GM23248 (cell line): Measurements from ENCODE around the gene JAML. TPM values are rescaled to one million over a fixed set of nuclear protein-coding genes. Genes with fewer than 3 reads are reported as not detected.

Source experiments
- DNase-seq: peaks from one replicate; pipeline ENCODE4 v3.0.0-alpha.2; 2015
- H2AFZ ChIP-seq: fragments of 200-600 bp; sonication (generic); 2 replicates; pipeline ENCODE4 v1.6.1; 2016; ENCODE audit warnings: antibody characterized with exemption
- H3F3A ChIP-seq: fragments of 200-600 bp; sonication (generic); 2 replicates; pipeline ENCODE4 v1.6.1; 2016; ENCODE audit warnings: mild to moderate bottlenecking, antibody characterized with exemption, mixed run types; ENCODE audit not compliant: insufficient read depth
- H3K27ac ChIP-seq: fragments of 200-600 bp; sonication (generic); 2 replicates; pipeline ENCODE4 v1.5.1; 2016; ENCODE audit warnings: mild to moderate bottlenecking
- H3K27me3 ChIP-seq: fragments of 200-600 bp; sonication (generic); replicated peaks from 2 replicates; pipeline ENCODE4 v1.6.1; 2016; ENCODE audit warnings: mild to moderate bottlenecking; ENCODE audit not compliant: insufficient read depth
- H3K36me3 ChIP-seq: fragments of 200-600 bp; sonication (generic); 2 replicates; pipeline ENCODE4 v1.6.1; 2016; ENCODE audit warnings: low read depth, mild to moderate bottlenecking
- H3K4me1 ChIP-seq: fragments of 200-600 bp; sonication (generic); 2 replicates; pipeline ENCODE4 v1.6.1; 2016; ENCODE audit warnings: mild to moderate bottlenecking; ENCODE audit not compliant: insufficient read depth
- H3K4me2 ChIP-seq: fragments of 200-600 bp; sonication (generic); one replicate; pipeline ENCODE4 v1.6.1; 2016; ENCODE audit warnings: mild to moderate bottlenecking; ENCODE audit not compliant: unreplicated experiment
- H3K4me3 ChIP-seq: fragments of 200-600 bp; sonication (generic); 2 replicates; pipeline ENCODE4 v1.5.1; 2016; ENCODE audit warnings: mild to moderate bottlenecking
- H3K79me2 ChIP-seq: fragments of 200-600 bp; sonication (generic); 2 replicates; pipeline ENCODE4 v1.6.1; 2016; ENCODE audit warnings: mild to moderate bottlenecking; ENCODE audit not compliant: insufficient read depth
- H3K9ac ChIP-seq: fragments of 200-600 bp; sonication (generic); 2 replicates; pipeline ENCODE4 v1.6.1; 2016; ENCODE audit warnings: mild to moderate bottlenecking
- H3K9me2 ChIP-seq: fragments of 200-600 bp; sonication (generic); 2 replicates; pipeline ENCODE4 v1.6.1; 2016; ENCODE audit warnings: mixed run types, mild to moderate bottlenecking, moderate library complexity; ENCODE audit not compliant: insufficient read depth
- H3K9me3 ChIP-seq: fragments of 200-600 bp; sonication (generic); one replicate; pipeline ENCODE4 v1.6.1; 2017; ENCODE audit warnings: low read depth
- H4K20me1 ChIP-seq: fragments of 200-600 bp; sonication (generic); 2 replicates; pipeline ENCODE4 v1.6.0; 2016; ENCODE audit not compliant: insufficient read depth
- EZH2 ChIP-seq: fragments of 200-600 bp; sonication (generic); IDR thresholded peaks from 2 replicates; pipeline ENCODE4 v1.6.1; 2018; ENCODE audit warnings: antibody characterized with exemption, mild to moderate bottlenecking; ENCODE audit not compliant: insufficient read depth, poor library complexity, severe bottlenecking
- EZH2phosphoT487 ChIP-seq: fragments of 200-600 bp; sonication (generic); IDR thresholded peaks from 2 replicates; pipeline ENCODE4 v1.6.1; 2018; ENCODE audit warnings: antibody characterized with exemption, moderate library complexity, mild to moderate bottlenecking, low read depth; ENCODE audit not compliant: insufficient read depth
- WGBS, 2 experiments: methylation state at CpG; one replicate each; pipeline ENCODE4 v1.1.6; 2015 to 2017; ENCODE audit warnings: low lambda C conversion rate in 2 of 2, low coverage in 1 of 2; ENCODE audit errors: missing lambda C conversion rate in 2 of 2; 5-methylcytosine and 5-hydroxymethylcytosine counted together
- in situ Hi-C: fragments of 300-500 bp; cut with MboI; formaldehyde crosslinking; loops from 2 replicates; pipeline ENCODE4 v1.15.0; 2020
- polyA plus RNA-seq: library from polyadenylated mRNA; unstranded; fragments of >200 nt; fragmentation: Nextera tagmentation; extraction: Ambion mirVana; gene quantifications from 2 replicates; pipeline ENCODE4 v1.2.1, GENCODE V29; 2016
- total RNA-seq: library from RNA; depleted of rRNA; stranded (reverse); fragments of >200 nt; shearing (Covaris generic); gene quantifications from 2 replicates; pipeline ENCODE4 v1.2.3, GENCODE V29; 2014

Gene JAML
- total and polyA plus RNA-seq, 2 experiments from 2014 or later: not detected

DNA sequence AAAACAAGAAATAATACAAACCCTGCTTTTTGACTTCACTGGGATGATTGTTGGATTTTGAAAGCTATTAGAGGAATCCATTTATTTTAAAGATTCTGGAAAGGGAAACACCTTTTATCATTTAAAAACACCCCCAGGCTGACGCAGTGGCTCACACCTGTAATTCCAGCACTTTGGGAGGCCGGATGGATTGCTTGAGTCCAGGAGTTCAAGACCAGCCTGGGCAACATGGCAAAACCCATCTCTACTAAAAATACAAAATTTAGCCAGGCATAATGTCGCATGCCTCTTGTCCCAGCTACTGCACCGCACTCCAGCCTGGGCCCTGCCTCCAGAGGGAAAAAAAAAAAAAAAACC lies 48.1 kb downstream of the JAML start:
- Histone ChIP-seq H2AFZ (no peak overlapping the region), H3K4me3 (no peak overlapping the region), H3K4me1 (no peaks in the 10 kb centered on the region), H3K79me2 (no peaks in the 10 kb centered on the region), H3K9ac (no peak overlapping the region), H3K27me3 (peaks cover 29% of the 10 kb centered on the region), H3K9me2 (no peaks in the 10 kb centered on the region), H3K36me3 (no peaks in the 10 kb centered on the region), H3F3A (no peaks in the 10 kb centered on the region), H3K4me2 (no peak overlapping the region), H3K9me3 (no peaks in the 10 kb centered on the region), H3K27ac (no peak overlapping the region), H4K20me1 (no peaks in the 10 kb centered on the region)
- no peak for TF ChIP-seq EZH2
- no peak for TF ChIP-seq EZH2phosphoT487
- in situ Hi-C loops: no loop called here
- 38 to 40% methylated on average over 4 of the region's 4 CpGs for WGBS, 2 experiments
- DNase-seq: no peak

DNA sequence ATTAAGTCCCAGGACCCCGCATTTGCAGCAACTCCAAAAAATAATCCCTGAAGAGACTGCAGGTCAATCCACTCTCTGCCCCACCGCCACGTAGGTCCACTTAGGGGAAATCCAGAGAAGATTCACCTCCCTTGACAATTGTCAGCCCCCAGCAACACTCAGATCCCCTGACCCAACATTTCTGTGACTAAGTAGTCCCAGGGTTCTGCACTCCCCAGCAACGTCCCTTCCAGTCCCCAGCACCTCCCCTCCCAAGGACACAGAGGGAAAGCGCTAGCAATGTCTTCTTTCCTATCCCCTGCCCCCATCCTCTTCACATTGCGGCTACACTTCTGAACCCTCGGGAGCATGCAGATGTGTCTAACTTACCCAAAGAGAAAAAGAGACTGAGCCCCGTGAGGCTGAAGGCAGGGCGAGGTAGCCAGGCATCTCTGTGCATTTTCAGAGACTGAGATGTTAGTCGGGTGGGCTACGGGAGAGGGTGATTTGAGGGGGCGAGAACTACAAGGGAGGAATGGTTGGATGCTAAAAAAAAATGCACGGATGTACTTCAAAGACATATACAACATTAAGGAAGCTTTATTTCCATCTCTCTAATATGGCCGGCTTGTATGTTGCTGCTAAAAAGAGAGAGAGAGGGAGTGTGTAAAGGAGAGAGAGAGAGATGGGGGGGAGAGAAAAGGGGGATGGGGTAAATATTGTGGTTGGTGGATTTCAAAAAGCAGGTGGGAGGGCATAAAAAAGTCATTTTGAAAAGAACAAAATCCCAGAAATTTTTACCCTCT lies 48.6 kb downstream of the JAML start, which contains the start of gene SCN2B:
Gene SCN2B (minus strand): TSS at position 647 of the 785 bp plus-strand sequence. CDS start 208 bp downstream, at position 439.
- no peak within 1 kb of the TSS for H3K4me2 ChIP-seq
- H3K9me2 ChIP-seq: no peaks in the 10 kb centered on the region
- H3K4me1 ChIP-seq: no peaks in the 10 kb centered on the region
- in situ Hi-C loops: no loop called here
- H3K79me2 ChIP-seq: no peaks in the 10 kb centered on the region
- no peaks in the 10 kb centered on the region for H3K9me3 ChIP-seq
- H3K27me3 ChIP-seq: peaks cover 25% of the 10 kb centered on the region
- H3K9ac ChIP-seq: no peak within 1 kb of the TSS
- TF ChIP-seq EZH2phosphoT487 (no peak), EZH2 (peak; percentile 42)
- H3F3A ChIP-seq: no peaks in the 10 kb centered on the region
- H2AFZ ChIP-seq: no peak within 1 kb of the TSS
- no peak within 1 kb of the TSS for H3K4me3 ChIP-seq
- no peak for DNase-seq
- no peak within 1 kb of the TSS for H3K27ac ChIP-seq
- no peaks in the 10 kb centered on the region for H4K20me1 ChIP-seq
- no peaks in the 10 kb centered on the region for H3K36me3 ChIP-seq
- 5 to 7% methylated on average over 14 of the region's 14 CpGs for WGBS, 2 experiments

DNA sequence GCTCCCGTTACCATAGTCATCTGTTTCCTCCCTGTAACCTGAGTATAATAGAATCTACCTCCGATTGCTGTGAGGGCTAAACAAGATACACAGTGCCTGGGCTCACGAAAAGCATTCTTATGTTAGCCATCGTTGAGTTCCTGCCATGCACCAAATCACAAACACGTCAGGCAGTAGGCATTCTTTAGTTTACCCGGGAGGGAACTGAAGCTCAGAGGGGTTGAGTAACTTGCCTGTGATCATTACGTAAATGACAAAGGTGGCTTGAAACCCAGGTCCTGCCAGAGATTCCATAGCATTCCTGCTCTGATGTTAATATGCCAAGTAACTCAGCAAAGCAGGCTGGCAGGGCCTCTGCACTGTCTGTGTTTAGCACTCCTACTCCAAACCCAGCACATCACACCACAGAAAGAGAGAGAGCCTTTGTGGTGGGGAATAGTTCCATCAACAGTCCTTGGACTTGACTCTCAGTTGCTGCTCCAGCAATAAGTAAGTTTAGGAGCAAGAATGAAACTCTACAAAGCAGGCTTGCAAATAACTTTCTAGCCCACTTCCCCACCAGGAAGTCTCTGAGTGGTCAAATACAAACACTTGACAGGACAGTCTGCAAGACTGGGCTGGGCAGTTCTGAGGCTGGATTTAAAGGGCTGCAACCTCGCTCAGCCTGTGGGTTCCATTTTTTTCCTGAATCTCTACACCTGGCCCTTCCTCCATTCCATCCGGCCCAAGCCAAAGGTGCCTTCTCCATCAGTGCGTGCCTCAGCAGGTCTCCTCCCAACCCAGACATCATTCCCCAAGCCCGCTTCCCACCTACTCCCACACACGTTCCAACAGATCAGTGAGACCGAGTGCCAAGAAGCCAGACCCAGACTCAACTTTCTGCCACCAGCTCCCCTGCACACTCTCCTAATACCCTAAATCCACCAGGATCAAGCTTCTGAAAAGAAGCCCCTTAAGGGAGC lies 49.5 kb downstream of the JAML start:
- Histone ChIP-seq H3K27me3 (peaks cover 27% of the 10 kb centered on the region), H2AFZ (no peak overlapping the region), H3K4me3 (no peak overlapping the region), H3F3A (no peaks in the 10 kb centered on the region), H3K4me1 (no peaks in the 10 kb centered on the region), H3K9ac (no peak overlapping the region), H3K27ac (no peak overlapping the region), H3K36me3 (no peaks in the 10 kb centered on the region), H3K9me3 (no peaks in the 10 kb centered on the region), H3K4me2 (no peak overlapping the region), H3K79me2 (no peaks in the 10 kb centered on the region), H4K20me1 (no peaks in the 10 kb centered on the region), H3K9me2 (no peaks in the 10 kb centered on the region)
- in situ Hi-C loops: no loop called here
- DNase-seq: peak; percentile 47
- WGBS, 2 experiments: 43 to 46% methylated on average over 13 of the region's 13 CpGs
- TF ChIP-seq EZH2phosphoT487 (no peak), EZH2 (no peak)

DNA sequence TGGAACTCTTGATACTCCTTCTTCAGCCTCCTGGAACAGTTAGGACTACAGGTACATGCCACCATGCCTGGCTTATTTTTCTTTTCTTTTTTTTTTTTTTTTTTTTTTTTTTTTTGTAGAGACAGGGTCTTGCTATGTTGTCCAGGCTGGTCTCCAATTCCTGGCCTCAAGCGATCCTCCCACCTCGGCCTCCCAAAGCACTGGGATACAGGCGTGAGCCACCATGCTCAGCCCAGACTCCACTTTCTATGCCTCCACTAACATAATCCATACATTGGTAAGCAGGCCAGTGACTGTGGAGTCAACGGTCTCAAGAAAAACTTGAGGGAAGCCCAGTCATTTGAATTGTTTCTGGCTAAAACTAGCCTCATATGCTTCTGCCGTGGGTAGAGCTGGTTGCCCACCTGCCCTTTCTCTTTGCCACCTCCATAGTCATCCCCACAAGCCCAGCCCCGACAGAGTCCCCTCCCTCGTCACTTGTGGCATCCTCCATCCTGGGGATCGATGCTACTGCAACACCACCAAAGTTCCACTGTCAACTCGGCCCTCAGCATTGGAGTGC lies 50.7 kb downstream of the JAML start:
- H2AFZ ChIP-seq: no peak overlapping the region
- no peak overlapping the region for H3K9ac ChIP-seq
- peaks cover 39% of the 10 kb centered on the region for H3K27me3 ChIP-seq
- no peaks in the 10 kb centered on the region for H3K4me1 ChIP-seq
- no peak overlapping the region for H3K4me2 ChIP-seq
- H4K20me1 ChIP-seq: no peaks in the 10 kb centered on the region
- no peaks in the 10 kb centered on the region for H3F3A ChIP-seq
- H3K4me3 ChIP-seq: no peak overlapping the region
- H3K9me2 ChIP-seq: no peaks in the 10 kb centered on the region
- WGBS, 2 experiments: 51 to 54% methylated on average over 9 of the region's 9 CpGs
- H3K36me3 ChIP-seq: no peaks in the 10 kb centered on the region
- no peaks in the 10 kb centered on the region for H3K79me2 ChIP-seq
- TF ChIP-seq EZH2 (no peak), EZH2phosphoT487 (no peak)
- no peak overlapping the region for H3K27ac ChIP-seq
- in situ Hi-C loops: no loop called here
- no peaks in the 10 kb centered on the region for H3K9me3 ChIP-seq
- no peak for DNase-seq
